ENCODE data around the gene NNT. TPM values are rescaled to one million over a fixed set of nuclear protein-coding genes. Genes with fewer than 3 reads are reported as not detected.

Gene NNT
- total and polyA plus RNA-seq, 10 of the 15 experiments (the other 5 are each of a cell fraction or from before 2014, with no cell fraction given), result 20.8 to 73.1 (median 51.9) TPM

GRCh38 chr5:43691893-43692292, 88.9 kb downstream of the NNT start:
- Histone ChIP-seq H3K4me1 (ENCODE audit: control insufficient read depth, insufficient read depth, low read length) (no peaks in the 10 kb centered on the region), H2AFZ (ENCODE audit: control insufficient read depth, low read depth, low read length) (no peak overlapping the region), H3K4me3 (no peak overlapping the region), H4K20me1 (ENCODE audit: control insufficient read depth, insufficient read depth) (no peaks in the 10 kb centered on the region), H3K4me2 (ENCODE audit: control insufficient read depth, insufficient read depth) (no peak overlapping the region), H3K27me3 (replicated peaks in 1 of 2; ENCODE audit: control insufficient read depth in 2 of 2, insufficient read depth in 2 of 2, low read length in 1 of 2) (no peaks in the 10 kb centered on the region), H3K79me2 (ENCODE audit: control insufficient read depth, insufficient read depth, low read length) (no peaks in the 10 kb centered on the region), H3K36me3 (ENCODE audit: control insufficient read depth in 2 of 2, insufficient read depth in 2 of 2, low read length in 1 of 2) (peaks cover 2 to 4% of the 10 kb centered on the region in 2 experiments; a peak in 2 of 4 replicates), H3K9me3 (replicated peaks; ENCODE audit: control insufficient read depth, insufficient read depth, low read length) (peaks cover 11% of the 10 kb centered on the region; the same call in 2 of the 3 replicates), H3K27ac (ENCODE audit: control insufficient read depth, insufficient read depth) (no peak overlapping the region), H3K9ac (ENCODE audit: control insufficient read depth, insufficient read depth, low read length) (no peak overlapping the region)
- intact Hi-C loops (cut with micrococcal nuclease; ENCODE audit: unreplicated experiment), result no loop called here
- FAIRE-seq (no peak), ATAC-seq (no peak), DNase-seq (ENCODE audit: low read depth, low spot score) (no peak)
- no TSS peak for BruUV-seq (replicated peaks)
- SMC1A ChIA-PET (ENCODE audit: uncharacterized antibody, unreplicated experiment), result no interaction called here
- CTCF ChIA-PET, result no interaction called here
- 97% methylated on average over 1 of the region's 1 CpG for WGBS (ENCODE audit: insufficient coverage, insufficient replicate concordance, low lambda C conversion rate, missing lambda C conversion rate)
- RAD21 ChIA-PET (ENCODE audit: unreplicated experiment), result no interaction called here
- POLR2A ChIA-PET, result no interaction called here
- in situ Hi-C loops (cut with MboI), result no loop called here
- TF ChIP-seq GATAD2B (conservative IDR thresholded peaks at IDR 0.05; ENCODE audit: low read depth) (no peak), RAD21 (IDR thresholded peaks at IDR 0.05; ENCODE audit: insufficient read depth, low read depth, low read length) (no peak), POU2F2 (IDR thresholded peaks at IDR 0.05; ENCODE audit: borderline replicate concordance, low read depth, low read length) (no peak), IKZF2 (IDR thresholded peaks at IDR 0.05) (no peak), USF2 (IDR thresholded peaks at IDR 0.05; ENCODE audit: borderline replicate concordance, low read depth, low read length) (no peak), RELA (IDR thresholded peaks at IDR 0.05; ENCODE audit: borderline replicate concordance, partially characterized antibody) (no peak), FOXK2 (IDR thresholded peaks at IDR 0.05) (no peak), TCF12 (IDR thresholded peaks at IDR 0.05; ENCODE audit: low read depth, low read length) (no peak), HSF1 (IDR thresholded peaks at IDR 0.05; ENCODE audit: low read depth, low read length) (no peak)
- TF ChIP-seq, protein P1, sequence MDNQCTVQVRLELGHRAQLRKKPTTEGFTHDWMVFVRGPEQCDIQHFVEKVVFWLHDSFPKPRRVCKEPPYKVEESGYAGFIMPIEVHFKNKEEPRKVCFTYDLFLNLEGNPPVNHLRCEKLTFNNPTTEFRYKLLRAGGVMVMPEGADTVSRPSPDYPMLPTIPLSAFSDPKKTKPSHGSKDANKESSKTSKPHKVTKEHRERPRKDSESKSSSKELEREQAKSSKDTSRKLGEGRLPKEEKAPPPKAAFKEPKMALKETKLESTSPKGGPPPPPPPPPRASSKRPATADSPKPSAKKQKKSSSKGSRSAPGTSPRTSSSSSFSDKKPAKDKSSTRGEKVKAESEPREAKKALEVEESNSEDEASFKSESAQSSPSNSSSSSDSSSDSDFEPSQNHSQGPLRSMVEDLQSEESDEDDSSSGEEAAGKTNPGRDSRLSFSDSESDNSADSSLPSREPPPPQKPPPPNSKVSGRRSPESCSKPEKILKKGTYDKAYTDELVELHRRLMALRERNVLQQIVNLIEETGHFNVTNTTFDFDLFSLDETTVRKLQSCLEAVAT (IDR thresholded peaks at IDR 0.05), result no peak

All from GM12878 (cell line).